Measurements from ENCODE around the gene RNU6-7. TPM values are rescaled to one million over a fixed set of nuclear protein-coding genes. Genes with fewer than 3 reads are reported as not detected.

Gene RNU6-7
- total and polyA plus RNA-seq, 2 donors (not counting 3 experiments of a cell fraction or from before 2014, with no cell fraction given) = not detected

DNA sequence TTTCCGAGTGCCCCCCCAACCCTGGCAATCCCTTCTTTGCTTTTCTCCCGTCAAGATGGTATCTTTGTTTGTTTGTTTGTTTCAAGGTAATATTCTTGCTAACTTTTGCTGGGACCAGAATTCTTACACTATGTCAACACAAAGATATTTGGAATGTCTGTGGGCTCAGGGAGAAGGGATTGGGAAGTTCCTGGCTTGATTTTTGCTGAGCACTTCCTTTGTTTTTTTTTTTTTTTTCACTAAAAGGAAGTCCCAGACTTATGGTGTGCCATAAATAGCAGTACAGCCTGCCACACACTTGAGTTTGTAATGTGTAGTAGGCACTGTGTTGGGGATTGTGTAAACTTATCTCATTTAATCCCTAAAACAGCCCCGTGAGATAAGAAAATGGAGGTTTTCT is 11.2 kb upstream of the RNU6-7 start:
- no peak overlapping the region for H3K27ac ChIP-seq (ENCODE audit: insufficient read depth, low read depth, low read length)
- ChIA-PET POLR2A (no interaction called here), CTCF (no interaction called here)
- no peak overlapping the region for H3K9ac ChIP-seq (replicated peaks; ENCODE audit: extremely low read depth, insufficient read depth, low read length)
- H2AFZ ChIP-seq (ENCODE audit: low read depth, low read length) = no peak overlapping the region
- no peak overlapping the region for H3K4me3 ChIP-seq (replicated peaks in 1 of 3; ENCODE audit: insufficient read depth in 1 of 3, low read depth in 1 of 3, low read length in 3 of 3)
- H3K4me1 ChIP-seq (ENCODE audit: control insufficient read depth, extremely low read depth, insufficient read depth, low read length) = no peaks in the 10 kb centered on the region
- TF ChIP-seq MYC (IDR thresholded peaks at IDR 0.05; ENCODE audit: low read depth, low read length) (no peak), MAX (IDR thresholded peaks at IDR 0.05; ENCODE audit: insufficient read depth, insufficient read length) (no peak), GATA2 (IDR thresholded peaks at IDR 0.05; ENCODE audit: insufficient read depth, insufficient read length, low read depth, low read length) (no peak), JUN (IDR thresholded peaks at IDR 0.05; ENCODE audit: borderline replicate concordance, insufficient read depth, insufficient read length, low read depth) (no peak), POLR2AphosphoS5 (IDR thresholded peaks at IDR 0.05; ENCODE audit: insufficient read depth, low read depth, low read length) (no peak), POLR2A (IDR thresholded peaks at IDR 0.05; ENCODE audit: low read depth, low read length) (no peak)
- H3K9me1 ChIP-seq (replicated peaks; ENCODE audit: control insufficient read depth, extremely low read depth, insufficient read depth, low read length) = no peaks in the 10 kb centered on the region
- H3K4me2 ChIP-seq (ENCODE audit: insufficient read depth, low read length) = no peak overlapping the region
- DNase-seq (ENCODE audit: low read depth, low spot score) = no peak
- H3K79me2 ChIP-seq (ENCODE audit: control insufficient read depth, insufficient read depth, low read length) = no peaks in the 10 kb centered on the region
- H3K36me3 ChIP-seq (ENCODE audit: control insufficient read depth in 2 of 2, extremely low read depth in 1 of 2, insufficient read depth in 2 of 2, low read length in 2 of 2) = no peaks in the 10 kb centered on the region
- H3K27me3 ChIP-seq (ENCODE audit: control insufficient read depth in 2 of 2, insufficient read depth in 2 of 2, low read length in 2 of 2) = peaks cover 2 to 3% of the 10 kb centered on the region in 2 experiments
- intact Hi-C loops (cut with micrococcal nuclease) = no loop called here
- no peaks in the 10 kb centered on the region for H3K9me3 ChIP-seq (replicated peaks; ENCODE audit: control insufficient read depth, insufficient read depth, low read length)
- no peak for FAIRE-seq
- no TSS peak for BruUV-seq (replicated peaks)
- H4K20me1 ChIP-seq (replicated peaks; ENCODE audit: control insufficient read depth, extremely low read depth, insufficient read depth, low read length) = peaks cover 2% of the 10 kb centered on the region
- dilution Hi-C loops (cut with MboI; ENCODE audit: extremely low pct_ligation_motif_present, low sequenced_read_pairs) = no loop called here

- BruUV-seq (replicated peaks) = no TSS peak
- Histone ChIP-seq H3K9me3 (replicated peaks; ENCODE audit: control insufficient read depth, insufficient read depth, low read length) (no peaks in the 10 kb centered on the region), H3K9ac (replicated peaks; ENCODE audit: extremely low read depth, insufficient read depth, low read length) (no peak overlapping the region), H3K79me2 (ENCODE audit: control insufficient read depth, insufficient read depth, low read length) (no peaks in the 10 kb centered on the region), H3K4me1 (ENCODE audit: control insufficient read depth, extremely low read depth, insufficient read depth, low read length) (no peaks in the 10 kb centered on the region), H3K9me1 (replicated peaks; ENCODE audit: control insufficient read depth, extremely low read depth, insufficient read depth, low read length) (no peaks in the 10 kb centered on the region), H4K20me1 (replicated peaks; ENCODE audit: control insufficient read depth, extremely low read depth, insufficient read depth, low read length) (peaks cover 2% of the 10 kb centered on the region), H3K4me2 (ENCODE audit: insufficient read depth, low read length) (no peak overlapping the region), H3K4me3 (replicated peaks in 1 of 3; ENCODE audit: insufficient read depth in 1 of 3, low read depth in 1 of 3, low read length in 3 of 3) (no peak overlapping the region), H3K27me3 (ENCODE audit: control insufficient read depth in 2 of 2, insufficient read depth in 2 of 2, low read length in 2 of 2) (peaks cover 2 to 5% of the 10 kb centered on the region in 2 experiments), H3K27ac (ENCODE audit: insufficient read depth, low read depth, low read length) (no peak overlapping the region), H3K36me3 (ENCODE audit: control insufficient read depth in 2 of 2, extremely low read depth in 1 of 2, insufficient read depth in 2 of 2, low read length in 2 of 2) (no peaks in the 10 kb centered on the region), H2AFZ (ENCODE audit: low read depth, low read length) (no peak overlapping the region)
- dilution Hi-C loops (cut with MboI; ENCODE audit: extremely low pct_ligation_motif_present, low sequenced_read_pairs) (no loop called here), intact Hi-C loops (cut with micrococcal nuclease) (no loop called here)
- FAIRE-seq = no peak
- no peak for TF ChIP-seq EZH2 (IDR thresholded peaks at IDR 0.05; ENCODE audit: borderline replicate concordance, low read depth, low read length, severe bottlenecking)
- TF ChIP-seq MYC (IDR thresholded peaks at IDR 0.05; ENCODE audit: low read depth, low read length) = no peak
- no peak for TF ChIP-seq CTCF (IDR thresholded peaks at IDR 0.05; ENCODE audit: extremely low read depth in 1 of 2, insufficient read depth in 1 of 2, low read depth in 1 of 2, low read length in 2 of 2)
- no peak for TF ChIP-seq FOS (IDR thresholded peaks at IDR 0.05; ENCODE audit: borderline replicate concordance, insufficient read depth, low read length)
- no peak for TF ChIP-seq GATA2 (IDR thresholded peaks at IDR 0.05; ENCODE audit: insufficient read depth, insufficient read length, low read depth, low read length)
- TF ChIP-seq POLR2A (IDR thresholded peaks at IDR 0.05; ENCODE audit: low read depth, low read length) = no peak
- TF ChIP-seq MAX (IDR thresholded peaks at IDR 0.05; ENCODE audit: insufficient read depth, insufficient read length) = no peak
- TF ChIP-seq POLR2AphosphoS5 (IDR thresholded peaks at IDR 0.05; ENCODE audit: insufficient read depth, low read depth, low read length) = no peak
- no peak for TF ChIP-seq JUN (IDR thresholded peaks at IDR 0.05; ENCODE audit: borderline replicate concordance, insufficient read depth, insufficient read length, low read depth)
- CTCF ChIA-PET = no interaction called here
- POLR2A ChIA-PET = no interaction called here
- DNase-seq (ENCODE audit: low read depth, low spot score) = no peak
Measured at GRCh38 chr14:32192712-32193373, 9.0 kb upstream of the RNU6-7 start.

Measured in endothelial cell of umbilical vein (primary cell).